ENCODE results near the gene CHRNB2. TPM values are rescaled to one million over a fixed set of nuclear protein-coding genes. Genes with fewer than 3 reads are reported as not detected.

Gene CHRNB2
- total and polyA plus RNA-seq, 2 experiments from 2014 or later = not detected

- no peak for DNase-seq
- peaks cover 4% of the 10 kb centered on the region; the same call in 1 of the 2 replicates for H3K4me1 ChIP-seq (ENCODE audit: insufficient read depth)
- WGBS, 2 experiments (ENCODE audit: low coverage in 1 of 2, low lambda C conversion rate in 2 of 2, missing lambda C conversion rate in 2 of 2) = 85% methylated on average over 5 of the region's 5 CpGs
- H3K27ac ChIP-seq = no peak overlapping the region
- no peak overlapping the region for H3K4me3 ChIP-seq
- H4K20me1 ChIP-seq (ENCODE audit: insufficient read depth) = no peaks in the 10 kb centered on the region
- TF ChIP-seq EZH2 (IDR thresholded peaks at IDR 0.05; ENCODE audit: insufficient read depth, poor library complexity, severe bottlenecking) (no peak), EZH2phosphoT487 (IDR thresholded peaks at IDR 0.05; ENCODE audit: insufficient read depth, low read depth) (no peak)
- peaks cover 1% of the 10 kb centered on the region; the same call in 1 of the 2 replicates for H3F3A ChIP-seq (ENCODE audit: insufficient read depth)
- H2AFZ ChIP-seq = no peak overlapping the region
- peaks cover 23% of the 10 kb centered on the region for H3K79me2 ChIP-seq (ENCODE audit: insufficient read depth)
- H3K9me3 ChIP-seq (ENCODE audit: low read depth) = no peaks in the 10 kb centered on the region
- H3K9ac ChIP-seq = no peak overlapping the region
- H3K27me3 ChIP-seq (replicated peaks; ENCODE audit: insufficient read depth) = no peaks in the 10 kb centered on the region
- H3K9me2 ChIP-seq (ENCODE audit: insufficient read depth) = no peaks in the 10 kb centered on the region
- in situ Hi-C loops (cut with MboI) = no loop called here
- peaks cover 91% of the 10 kb centered on the region for H3K36me3 ChIP-seq (ENCODE audit: low read depth)
- no peak overlapping the region for H3K4me2 ChIP-seq (ENCODE audit: unreplicated experiment)
Observed at GRCh38 chr1:154590756-154591155, 23.2 kb downstream of the CHRNB2 start.

- WGBS, 2 experiments (ENCODE audit: low coverage in 1 of 2, low lambda C conversion rate in 2 of 2, missing lambda C conversion rate in 2 of 2) = 90 to 96% methylated on average over 7 of the region's 7 CpGs
- TF ChIP-seq EZH2 (IDR thresholded peaks at IDR 0.05; ENCODE audit: insufficient read depth, poor library complexity, severe bottlenecking) (no peak), EZH2phosphoT487 (IDR thresholded peaks at IDR 0.05; ENCODE audit: insufficient read depth, low read depth) (no peak)
- H3K27ac ChIP-seq = no peak overlapping the region
Observed at GRCh38 chr1:154591206-154591605, 23.6 kb downstream of the CHRNB2 start.

GRCh38 chr1:154593390-154593789 is 25.8 kb downstream of the CHRNB2 start:
- TF ChIP-seq EZH2 (IDR thresholded peaks at IDR 0.05; ENCODE audit: insufficient read depth, poor library complexity, severe bottlenecking) = no peak
- TF ChIP-seq EZH2phosphoT487 (IDR thresholded peaks at IDR 0.05; ENCODE audit: insufficient read depth, low read depth) = no peak
- no peak for DNase-seq
- H3K27ac ChIP-seq = no peak overlapping the region
- in situ Hi-C loops (cut with MboI) = no loop called here
- H3K9me2 ChIP-seq (ENCODE audit: insufficient read depth) = no peaks in the 10 kb centered on the region
- no peaks in the 10 kb centered on the region for H4K20me1 ChIP-seq (ENCODE audit: insufficient read depth)
- H3K79me2 ChIP-seq (ENCODE audit: insufficient read depth) = peaks cover 49% of the 10 kb centered on the region
- H3F3A ChIP-seq (ENCODE audit: insufficient read depth) = peaks cover 6% of the 10 kb centered on the region; the same call in 1 of the 2 replicates
- no peak overlapping the region for H3K4me2 ChIP-seq (ENCODE audit: unreplicated experiment)
- no peaks in the 10 kb centered on the region for H3K27me3 ChIP-seq (replicated peaks; ENCODE audit: insufficient read depth)
- peaks cover 88% of the 10 kb centered on the region for H3K36me3 ChIP-seq (ENCODE audit: low read depth)
- H3K9me3 ChIP-seq (ENCODE audit: low read depth) = no peaks in the 10 kb centered on the region
- H2AFZ ChIP-seq = no peak overlapping the region
- peaks cover 4% of the 10 kb centered on the region; the same call in 1 of the 2 replicates for H3K4me1 ChIP-seq (ENCODE audit: insufficient read depth)
- no peak overlapping the region for H3K4me3 ChIP-seq
- no peak overlapping the region for H3K9ac ChIP-seq

More at GRCh38 chr1:154591206-154591605, 23.6 kb downstream of the CHRNB2 start:
- H3K4me3 ChIP-seq = no peak overlapping the region
- no peaks in the 10 kb centered on the region for H3K9me3 ChIP-seq (ENCODE audit: low read depth)
- no peaks in the 10 kb centered on the region for H4K20me1 ChIP-seq (ENCODE audit: insufficient read depth)
- H3K27me3 ChIP-seq (replicated peaks; ENCODE audit: insufficient read depth) = no peaks in the 10 kb centered on the region
- H2AFZ ChIP-seq = no peak overlapping the region
- H3K79me2 ChIP-seq (ENCODE audit: insufficient read depth) = peaks cover 27% of the 10 kb centered on the region
- H3K4me1 ChIP-seq (ENCODE audit: insufficient read depth) = peaks cover 4% of the 10 kb centered on the region; the same call in 1 of the 2 replicates
- in situ Hi-C loops (cut with MboI) = no loop called here
- no peak overlapping the region for H3K4me2 ChIP-seq (ENCODE audit: unreplicated experiment)
- DNase-seq = no peak
- no peaks in the 10 kb centered on the region for H3K9me2 ChIP-seq (ENCODE audit: insufficient read depth)
- peaks cover 6% of the 10 kb centered on the region; the same call in 1 of the 2 replicates for H3F3A ChIP-seq (ENCODE audit: insufficient read depth)
- H3K9ac ChIP-seq = no peak overlapping the region
- peaks cover 91% of the 10 kb centered on the region for H3K36me3 ChIP-seq (ENCODE audit: low read depth)

- Histone ChIP-seq H3F3A (ENCODE audit: insufficient read depth) (peaks cover 15% of the 10 kb centered on the region), H3K79me2 (ENCODE audit: insufficient read depth) (peaks cover 63% of the 10 kb centered on the region), H3K4me3 (no peak overlapping the region), H3K9me2 (ENCODE audit: insufficient read depth) (no peaks in the 10 kb centered on the region), H4K20me1 (ENCODE audit: insufficient read depth) (peaks cover 12% of the 10 kb centered on the region; the same call in 1 of the 2 replicates), H3K27me3 (replicated peaks; ENCODE audit: insufficient read depth) (no peaks in the 10 kb centered on the region), H3K27ac (no peak overlapping the region), H3K4me1 (ENCODE audit: insufficient read depth) (peaks cover 15% of the 10 kb centered on the region), H3K9me3 (ENCODE audit: low read depth) (no peaks in the 10 kb centered on the region), H3K4me2 (ENCODE audit: unreplicated experiment) (no peak overlapping the region), H3K9ac (no peak overlapping the region), H2AFZ (no peak overlapping the region), H3K36me3 (ENCODE audit: low read depth) (peaks cover 73% of the 10 kb centered on the region)
- TF ChIP-seq EZH2phosphoT487 (IDR thresholded peaks at IDR 0.05; ENCODE audit: insufficient read depth, low read depth) = no peak
- TF ChIP-seq EZH2 (IDR thresholded peaks at IDR 0.05; ENCODE audit: insufficient read depth, poor library complexity, severe bottlenecking) = no peak
- in situ Hi-C loops (cut with MboI) = no loop called here
- DNase-seq = no peak
- WGBS, 2 experiments (ENCODE audit: low coverage in 1 of 2, low lambda C conversion rate in 2 of 2, missing lambda C conversion rate in 2 of 2) = 91 to 94% methylated on average over 7 of the region's 7 CpGs
Observed at GRCh38 chr1:154594811-154595210, 27.2 kb downstream of the CHRNB2 start.

- WGBS, 2 experiments (ENCODE audit: low coverage in 1 of 2, low lambda C conversion rate in 2 of 2, missing lambda C conversion rate in 2 of 2) = 29 to 41% methylated on average over 1 of the region's 1 CpG
Observed at GRCh38 chr1:154595621-154596020, 28.0 kb downstream of the CHRNB2 start.

More at GRCh38 chr1:154595621-154596020, 28.0 kb downstream of the CHRNB2 start:
- Histone ChIP-seq H3K4me1 (ENCODE audit: insufficient read depth) (peaks cover 16% of the 10 kb centered on the region), H3K9me2 (ENCODE audit: insufficient read depth) (no peaks in the 10 kb centered on the region), H3K9ac (no peak overlapping the region), H3F3A (ENCODE audit: insufficient read depth) (peaks cover 15% of the 10 kb centered on the region), H3K36me3 (ENCODE audit: low read depth) (peaks cover 71% of the 10 kb centered on the region), H4K20me1 (ENCODE audit: insufficient read depth) (peaks cover 12% of the 10 kb centered on the region; the same call in 1 of the 2 replicates), H3K4me2 (ENCODE audit: unreplicated experiment) (no peak overlapping the region), H3K4me3 (no peak overlapping the region), H3K27me3 (replicated peaks; ENCODE audit: insufficient read depth) (no peaks in the 10 kb centered on the region), H2AFZ (no peak overlapping the region), H3K9me3 (ENCODE audit: low read depth) (no peaks in the 10 kb centered on the region), H3K27ac (no peak overlapping the region), H3K79me2 (ENCODE audit: insufficient read depth) (peaks cover 72% of the 10 kb centered on the region)
- TF ChIP-seq EZH2 (IDR thresholded peaks at IDR 0.05; ENCODE audit: insufficient read depth, poor library complexity, severe bottlenecking) (no peak), EZH2phosphoT487 (IDR thresholded peaks at IDR 0.05; ENCODE audit: insufficient read depth, low read depth) (no peak)
- DNase-seq = peak; percentile 78
- in situ Hi-C loops (cut with MboI) = no loop called here

Data from GM23248 (cell line).